LNCaP clone FGC (cell line): ENCODE measurements around the gene PLCB3.

Experiments used
- DNase-seq: peaks from one replicate; pipeline ENCODE4 v3.0.0-alpha.2; 2011; ENCODE audit warnings: low read depth
- H3K4me3 ChIP-seq: 2 replicates; pipeline ENCODE4 v1.5.1; 2011; ENCODE audit warnings: mild to moderate bottlenecking, low read depth, low read length, control low read depth
- CTCF ChIP-seq: IDR thresholded peaks from 2 replicates; pipeline ENCODE4 v1.5.1; 2012; ENCODE audit warnings: mild to moderate bottlenecking; ENCODE audit not compliant: control insufficient read depth, insufficient read depth; ENCODE audit errors: extremely low read depth

The PLCB3 gene

GRCh38 chr11:64263021-64263946 is 12.0 kb downstream of the PLCB3 start:
- DNase-seq, result no peak
- H3K4me3 ChIP-seq, result no peak overlapping the region
- no peak for TF ChIP-seq CTCF

GRCh38 chr11:64263947-64264317 is 12.6 kb downstream of the PLCB3 start:
- no peak overlapping the region for H3K4me3 ChIP-seq
- no peak for DNase-seq
- TF ChIP-seq CTCF, result no peak

GRCh38 chr11:64264371-64264852 is 13.1 kb downstream of the PLCB3 start:
- DNase-seq, result no peak
- H3K4me3 ChIP-seq, result no peak overlapping the region
- TF ChIP-seq CTCF, result no peak

GRCh38 chr11:64265176-64266160 is 14.1 kb downstream of the PLCB3 start:
- DNase-seq, result no peak
- no peak for TF ChIP-seq CTCF

GRCh38 chr11:64266339-64266738 is 15.0 kb downstream of the PLCB3 start:
- TF ChIP-seq CTCF, result no peak
- no peak for DNase-seq
- H3K4me3 ChIP-seq, result no peak overlapping the region

More at GRCh38 chr11:64265176-64266160, 14.1 kb downstream of the PLCB3 start:
- H3K4me3 ChIP-seq, result no peak overlapping the region

- DNase-seq, result no peak
- no peak overlapping the region for H3K4me3 ChIP-seq
- no peak for TF ChIP-seq CTCF
Observed at GRCh38 chr11:64267207-64267945, 16.0 kb downstream of the PLCB3 start.
